OCI-LY3 (cell line): Measurements from ENCODE around the gene INTS6.

Source experiments
- EZH2phosphoT487 ChIP-seq: fragments of 200-600 bp; shearing (Covaris generic); IDR thresholded peaks from 2 replicates; pipeline ENCODE4 v1.6.1; 2018; ENCODE audit warnings: antibody characterized with exemption, mixed run types, low read depth
- TF ChIP-seq, protein P1 (sequence below): fragments of 200-600, 300-600 bp; sonication (generic); IDR thresholded peaks from 2 replicates; pipeline ENCODE4 v1.5.1; 2014; ENCODE audit warnings: antibody characterized with exemption, low read length, low read depth

DNA sequence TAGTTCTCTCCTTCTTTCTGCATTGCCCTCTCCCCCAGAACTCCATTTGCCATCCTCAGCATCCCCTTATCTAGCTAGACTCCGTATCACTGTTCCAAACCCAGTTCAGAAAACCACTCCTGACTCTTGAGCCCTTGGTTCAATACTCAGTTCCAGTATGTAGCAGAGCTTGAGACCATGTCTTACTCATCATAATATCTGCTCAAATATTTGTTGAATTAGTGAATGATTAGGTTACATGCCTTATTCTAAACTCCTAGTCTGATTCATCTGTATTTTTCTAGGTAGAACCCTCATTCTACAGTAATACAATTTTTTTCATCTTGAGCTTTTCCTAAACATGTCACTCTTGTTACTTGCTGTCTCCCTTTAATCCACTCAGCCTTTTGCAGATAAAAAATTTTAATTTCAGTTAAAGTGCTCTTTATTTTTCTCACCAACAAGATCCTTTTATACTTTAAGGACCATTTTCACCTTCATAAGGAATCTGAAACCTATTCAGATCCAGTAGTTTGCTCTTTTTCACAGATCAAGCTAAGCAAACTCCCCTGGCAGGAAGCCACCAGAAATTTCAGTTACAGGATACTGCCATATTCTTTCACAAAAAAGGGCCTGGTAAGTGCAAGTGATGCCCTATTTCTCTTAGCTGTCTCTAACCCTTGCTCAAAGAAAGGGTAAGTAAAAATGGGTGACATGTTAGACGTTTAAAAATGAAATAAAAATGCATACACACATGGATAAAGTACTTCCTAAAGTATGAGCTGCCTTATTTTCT, 23.1 kb upstream of the INTS6 start:
- TF ChIP-seq, protein P1, sequence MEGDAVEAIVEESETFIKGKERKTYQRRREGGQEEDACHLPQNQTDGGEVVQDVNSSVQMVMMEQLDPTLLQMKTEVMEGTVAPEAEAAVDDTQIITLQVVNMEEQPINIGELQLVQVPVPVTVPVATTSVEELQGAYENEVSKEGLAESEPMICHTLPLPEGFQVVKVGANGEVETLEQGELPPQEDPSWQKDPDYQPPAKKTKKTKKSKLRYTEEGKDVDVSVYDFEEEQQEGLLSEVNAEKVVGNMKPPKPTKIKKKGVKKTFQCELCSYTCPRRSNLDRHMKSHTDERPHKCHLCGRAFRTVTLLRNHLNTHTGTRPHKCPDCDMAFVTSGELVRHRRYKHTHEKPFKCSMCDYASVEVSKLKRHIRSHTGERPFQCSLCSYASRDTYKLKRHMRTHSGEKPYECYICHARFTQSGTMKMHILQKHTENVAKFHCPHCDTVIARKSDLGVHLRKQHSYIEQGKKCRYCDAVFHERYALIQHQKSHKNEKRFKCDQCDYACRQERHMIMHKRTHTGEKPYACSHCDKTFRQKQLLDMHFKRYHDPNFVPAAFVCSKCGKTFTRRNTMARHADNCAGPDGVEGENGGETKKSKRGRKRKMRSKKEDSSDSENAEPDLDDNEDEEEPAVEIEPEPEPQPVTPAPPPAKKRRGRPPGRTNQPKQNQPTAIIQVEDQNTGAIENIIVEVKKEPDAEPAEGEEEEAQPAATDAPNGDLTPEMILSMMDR, result no peak
- TF ChIP-seq EZH2phosphoT487, result no peak
